ENCODE measurements around the gene DOCK9. TPM values are rescaled to one million over a fixed set of nuclear protein-coding genes. Genes with fewer than 3 reads are reported as not detected.

DOCK9 gene
- total and polyA plus RNA-seq, 7 donors, result 13.8 to 39.5 (median 19.9) TPM

- peaks cover 0 to 15% of the 10 kb centered on the region in 2 donors for H3K36me3 ChIP-seq (ENCODE audit: insufficient read depth in 1 of 2, low read depth in 1 of 2)
- no peaks in the 10 kb centered on the region for H3K27me3 ChIP-seq (ENCODE audit: insufficient read depth in 3 of 3, low read length in 2 of 3)
- H3K9me3 ChIP-seq, result no peaks in the 10 kb centered on the region
- H3K27ac ChIP-seq, result no peak overlapping the region
- TF ChIP-seq CTCF (IDR thresholded peaks at IDR 0.05), result no peak
- WGBS, 3 donors, result 63 to 83% (median 76%) methylated on average over 5 of the region's 5 CpGs
- H3K4me3 ChIP-seq, result no peak overlapping the region
- ATAC-seq (no peak), DNase-seq (no peak)
- peaks cover 6% of the 10 kb centered on the region for H3K4me1 ChIP-seq
- intact Hi-C loops (cut with DNase I), result no loop called here
Measured at GRCh38 chr13:98890925-98891324, 86.9 kb downstream of the DOCK9 start.

- ATAC-seq, result peak; percentile 72 to 95 (median 90)
- H3K4me1 ChIP-seq, result peaks cover 6% of the 10 kb centered on the region
- peak in 1 of 2 donors; percentile 31 for DNase-seq
- H3K36me3 ChIP-seq (ENCODE audit: insufficient read depth in 1 of 2, low read depth in 1 of 2), result peaks cover 0 to 19% of the 10 kb centered on the region in 2 donors
- TF ChIP-seq CTCF (IDR thresholded peaks at IDR 0.05), result no peak
- 17 to 24% (median 24%) methylated on average over 8 of the region's 8 CpGs for WGBS, 3 donors
- no peaks in the 10 kb centered on the region for H3K27me3 ChIP-seq (ENCODE audit: insufficient read depth in 3 of 3, low read length in 2 of 3)
- H3K27ac ChIP-seq, result no peak overlapping the region
- H3K4me3 ChIP-seq, result no peak overlapping the region
- no peaks in the 10 kb centered on the region for H3K9me3 ChIP-seq
- intact Hi-C loops (cut with DNase I), result no loop called here
Measured at GRCh38 chr13:98890186-98890585, 87.7 kb downstream of the DOCK9 start.

- no peaks in the 10 kb centered on the region for H3K27me3 ChIP-seq (ENCODE audit: insufficient read depth in 3 of 3, low read length in 2 of 3)
- no peak overlapping the region for H3K4me3 ChIP-seq
- DNase-seq (no peak), ATAC-seq (no peak)
- intact Hi-C loops (cut with DNase I), result no loop called here
- H3K4me1 ChIP-seq, result peaks cover 6% of the 10 kb centered on the region
- H3K27ac ChIP-seq, result no peak overlapping the region
- TF ChIP-seq CTCF (IDR thresholded peaks at IDR 0.05), result no peak
- no peaks in the 10 kb centered on the region for H3K9me3 ChIP-seq
- WGBS, 3 donors, result 81 to 89% (median 83%) methylated on average over 4 of the region's 4 CpGs
- H3K36me3 ChIP-seq (ENCODE audit: insufficient read depth in 1 of 2, low read depth in 1 of 2), result peaks cover 3 to 26% of the 10 kb centered on the region in 2 donors
Measured at GRCh38 chr13:98889419-98890085, 88.3 kb downstream of the DOCK9 start.

GRCh38 chr13:98888890-98889279, 89.0 kb downstream of the DOCK9 start:
- no peak for ATAC-seq
- Histone ChIP-seq H3K4me1 (peaks cover 6% of the 10 kb centered on the region), H3K36me3 (ENCODE audit: insufficient read depth in 1 of 2, low read depth in 1 of 2) (peaks cover 4 to 32% of the 10 kb centered on the region in 2 donors)

More at GRCh38 chr13:98888890-98889279, 89.0 kb downstream of the DOCK9 start:
- Histone ChIP-seq H3K9me3 (no peaks in the 10 kb centered on the region), H3K27ac (no peak overlapping the region), H3K27me3 (ENCODE audit: insufficient read depth in 3 of 3, low read length in 2 of 3) (no peaks in the 10 kb centered on the region), H3K4me3 (no peak overlapping the region)
- no peak for DNase-seq
- TF ChIP-seq CTCF (IDR thresholded peaks at IDR 0.05), result no peak
- 50 to 82% (median 63%) methylated on average over 3 of the region's 3 CpGs for WGBS, 3 donors
- intact Hi-C loops (cut with DNase I), result no loop called here
